ENCODE results near the gene MSMB. TPM values are rescaled to one million over a fixed set of nuclear protein-coding genes. Genes with fewer than 3 reads are reported as not detected.
"Not testable (repeated sequence)": the region's sequence is repeated elsewhere in the genome, so short reads cannot be mapped to it uniquely, and the experiment has no call there.

Gene MSMB
- total and polyA plus RNA-seq, 8 donors = 17.1 TPM; not detected in 7

- intact Hi-C loops (cut with DNase I) = no loop called here
- Histone ChIP-seq H3K27ac (no peak overlapping the region), H3K4me1 (peaks cover 0 to 21% of the 10 kb centered on the region in 2 donors), H3K27me3 (no peaks in the 10 kb centered on the region), H3K9me3 (no peaks in the 10 kb centered on the region), H3K36me3 (peaks cover 0 to 98% of the 10 kb centered on the region in 2 donors), H3K4me3 (no peak overlapping the region)
- DNase-seq (no peak), ATAC-seq (no peak)
- TF ChIP-seq CTCF (IDR thresholded peaks at IDR 0.05) = no peak
Observed at GRCh38 chr10:46005383-46005782, 40.7 kb downstream of the MSMB start.

- ATAC-seq = no peak
- Histone ChIP-seq H3K4me3 (no peak overlapping the region), H3K36me3 (peaks cover 0 to 98% of the 10 kb centered on the region in 2 donors), H3K27me3 (no peaks in the 10 kb centered on the region), H3K4me1 (peaks cover 0 to 17% of the 10 kb centered on the region in 2 donors), H3K27ac (no peak overlapping the region), H3K9me3 (no peaks in the 10 kb centered on the region)
- TF ChIP-seq CTCF (IDR thresholded peaks at IDR 0.05) = no peak
- intact Hi-C loops (cut with DNase I) = no loop called here
- no peak for DNase-seq
Observed at GRCh38 chr10:46004963-46005362, 41.1 kb downstream of the MSMB start.

- Histone ChIP-seq H3K9me3 (no peaks in the 10 kb centered on the region), H3K27me3 (no peaks in the 10 kb centered on the region), H3K27ac (no peak overlapping the region), H3K36me3 (peaks cover 0 to 91% of the 10 kb centered on the region in 2 donors), H3K4me1 (peaks cover 0 to 3% of the 10 kb centered on the region in 2 donors), H3K4me3 (no peak overlapping the region)
- intact Hi-C loops (cut with DNase I) = no loop called here
- DNase-seq (no peak), ATAC-seq (no peak)
- no peak for TF ChIP-seq CTCF (IDR thresholded peaks at IDR 0.05)
Observed at GRCh38 chr10:46002916-46003693, 43.0 kb downstream of the MSMB start.

GRCh38 chr10:46002189-46002687 is 43.8 kb downstream of the MSMB start:
- H3K27me3 ChIP-seq; DNase-seq; H3K4me3 ChIP-seq; H3K9me3 ChIP-seq; H3K27ac ChIP-seq; H3K4me1 ChIP-seq; intact Hi-C loops (cut with DNase I); ATAC-seq: not testable (repeated sequence)
- peaks cover 0 to 83% of the 10 kb centered on the region in 2 donors for H3K36me3 ChIP-seq

GRCh38 chr10:46001187-46001756 is 44.8 kb downstream of the MSMB start:
- Histone ChIP-seq H3K9me3 (no peaks in the 10 kb centered on the region), H3K36me3 (peaks cover 0 to 73% of the 10 kb centered on the region in 2 donors), H3K27me3 (no peaks in the 10 kb centered on the region), H3K4me1 (peaks cover 0 to 3% of the 10 kb centered on the region in 2 donors), H3K4me3 (no peak overlapping the region), H3K27ac (no peak overlapping the region)
- DNase-seq = no peak
- no peak for TF ChIP-seq CTCF (IDR thresholded peaks at IDR 0.05)
- intact Hi-C loops (cut with DNase I) = no loop called here
- no peak for ATAC-seq

All from left lung (tissue), 10 donors.